SHP77 (cell line): ENCODE measurements around the gene MRPL14.

ENCODE experiments used
- DNase-seq, 2 experiments: peaks; one replicate each; lab custom pipeline; 2025; lab: John Stamatoyannopoulos, UW

MRPL14 gene

GRCh38 chr6:44078827-44079671, 48.2 kb downstream of the MRPL14 start:
- no peak for DNase-seq

DNA sequence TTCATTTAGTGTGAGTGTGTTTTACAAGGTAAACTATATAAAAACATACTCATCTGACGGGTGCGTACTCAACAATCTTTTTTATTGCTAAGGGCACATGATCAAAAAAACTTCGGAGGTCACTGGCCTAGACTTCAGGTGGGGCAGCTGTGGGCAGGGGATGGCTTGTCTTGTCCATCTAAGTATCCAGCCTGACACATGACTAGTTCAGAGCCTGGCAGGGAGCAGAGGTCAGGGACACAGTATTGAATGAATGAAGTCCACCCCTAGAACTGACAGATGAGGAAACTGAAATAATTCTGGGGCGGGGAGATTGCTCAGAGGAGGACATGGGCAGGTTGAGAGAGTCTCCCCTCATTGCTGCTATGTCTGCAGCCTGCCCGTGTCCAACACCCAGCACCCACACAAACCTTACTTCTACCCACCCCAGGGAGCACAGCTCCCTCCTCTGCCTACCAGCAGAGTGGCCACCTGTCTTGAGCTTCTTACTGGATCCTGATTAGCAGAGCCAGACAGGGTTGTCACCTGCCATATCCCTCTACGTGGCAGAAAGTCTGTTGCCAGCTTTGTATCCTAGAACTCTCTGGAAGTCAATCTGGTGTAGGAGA, 48.9 kb downstream of the MRPL14 start:
- DNase-seq = no peak

DNA sequence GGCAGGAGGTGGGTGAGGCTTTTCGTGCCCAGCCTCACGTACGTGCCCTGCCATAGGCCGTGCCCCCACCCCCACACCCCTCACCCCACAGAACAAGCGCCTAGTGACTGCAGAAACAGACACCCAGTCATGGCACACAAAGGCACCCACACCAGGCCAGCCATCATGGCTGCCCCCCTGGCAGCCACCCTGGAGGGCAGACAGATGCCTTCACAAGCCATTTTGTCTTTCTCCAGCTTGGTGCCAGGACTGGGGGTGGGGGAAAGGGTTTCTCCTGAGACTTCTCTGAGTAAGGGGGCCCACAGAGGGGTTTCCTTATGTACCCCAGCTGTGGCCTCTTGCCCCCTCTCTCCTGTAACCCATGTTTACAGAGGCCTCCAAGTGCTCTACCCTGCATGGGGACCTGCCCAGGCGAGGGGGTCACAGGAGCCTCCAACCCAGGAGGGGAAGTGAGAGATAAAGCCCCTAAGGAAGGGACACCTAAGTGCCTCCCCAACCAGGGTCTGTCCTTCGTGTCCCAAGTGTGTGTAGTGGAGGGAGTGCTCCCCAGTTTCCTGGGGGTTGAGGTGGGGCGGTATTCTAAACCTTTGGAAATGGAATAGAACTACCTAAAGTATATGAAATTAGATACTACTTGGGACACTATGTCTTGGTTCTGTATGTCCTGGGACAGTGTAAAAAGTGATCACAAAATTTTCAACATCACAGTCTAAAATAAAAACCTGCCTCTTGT, 49.9 kb downstream of the MRPL14 start:
- DNase-seq = no peak

- no peak for DNase-seq
Measured at GRCh38 chr6:44076356-44077213, 50.7 kb downstream of the MRPL14 start.

DNA sequence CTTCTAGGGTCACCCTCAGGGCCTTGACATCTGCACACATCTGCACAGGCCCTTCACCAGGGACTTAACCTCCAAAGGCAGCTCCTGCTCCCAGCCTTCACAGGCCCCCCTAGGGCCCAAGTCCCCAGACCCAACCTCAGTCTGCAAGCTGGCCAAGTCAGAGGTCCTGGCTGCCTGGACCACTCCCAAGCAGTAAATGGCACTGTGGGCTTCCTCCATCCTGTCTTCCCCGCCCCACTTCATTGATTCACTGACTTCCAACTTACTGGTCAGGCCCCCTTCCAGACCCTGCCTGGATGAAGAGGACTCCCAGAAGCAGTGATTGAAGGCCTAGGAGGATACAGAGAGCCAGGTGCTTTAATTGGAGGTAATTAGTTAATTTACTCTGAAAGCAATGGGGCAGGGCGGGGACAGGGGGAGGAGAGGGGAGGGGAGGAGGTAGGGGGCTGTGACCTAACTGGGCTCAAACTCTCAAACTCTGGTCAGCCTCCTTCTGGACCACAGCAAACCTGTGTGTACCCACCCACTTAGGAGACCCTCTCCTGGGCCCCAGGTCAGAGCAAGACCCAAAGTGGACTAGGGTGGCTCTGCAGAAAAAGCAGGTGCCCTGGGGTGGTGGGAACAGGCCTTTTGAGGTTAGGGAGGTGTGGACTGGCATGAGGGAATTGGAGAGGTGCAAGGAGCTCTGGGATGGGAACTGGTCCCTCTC, 51.5 kb downstream of the MRPL14 start:
- no peak for DNase-seq

- DNase-seq = no peak
Measured at GRCh38 chr6:44074813-44075646, 52.2 kb downstream of the MRPL14 start.

DNA sequence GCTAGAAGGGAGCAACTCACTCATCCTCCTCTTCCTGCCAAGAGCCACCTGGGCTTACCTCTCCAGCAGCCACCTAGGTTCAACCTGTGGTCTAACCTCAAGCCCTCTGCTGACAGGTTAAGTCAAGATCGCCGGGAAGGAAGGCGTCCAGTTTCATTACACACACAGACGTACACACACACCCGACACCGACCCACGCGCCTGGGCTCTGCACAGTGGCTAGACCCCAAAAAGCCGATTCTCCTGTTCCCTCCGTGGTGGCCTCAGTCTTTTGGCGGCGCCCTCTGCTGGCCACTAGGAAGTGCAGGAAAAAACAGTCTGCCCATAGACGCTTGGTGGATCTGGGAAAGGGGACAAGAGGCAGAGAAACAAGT, 52.8 kb downstream of the MRPL14 start:
- no peak for DNase-seq

DNA sequence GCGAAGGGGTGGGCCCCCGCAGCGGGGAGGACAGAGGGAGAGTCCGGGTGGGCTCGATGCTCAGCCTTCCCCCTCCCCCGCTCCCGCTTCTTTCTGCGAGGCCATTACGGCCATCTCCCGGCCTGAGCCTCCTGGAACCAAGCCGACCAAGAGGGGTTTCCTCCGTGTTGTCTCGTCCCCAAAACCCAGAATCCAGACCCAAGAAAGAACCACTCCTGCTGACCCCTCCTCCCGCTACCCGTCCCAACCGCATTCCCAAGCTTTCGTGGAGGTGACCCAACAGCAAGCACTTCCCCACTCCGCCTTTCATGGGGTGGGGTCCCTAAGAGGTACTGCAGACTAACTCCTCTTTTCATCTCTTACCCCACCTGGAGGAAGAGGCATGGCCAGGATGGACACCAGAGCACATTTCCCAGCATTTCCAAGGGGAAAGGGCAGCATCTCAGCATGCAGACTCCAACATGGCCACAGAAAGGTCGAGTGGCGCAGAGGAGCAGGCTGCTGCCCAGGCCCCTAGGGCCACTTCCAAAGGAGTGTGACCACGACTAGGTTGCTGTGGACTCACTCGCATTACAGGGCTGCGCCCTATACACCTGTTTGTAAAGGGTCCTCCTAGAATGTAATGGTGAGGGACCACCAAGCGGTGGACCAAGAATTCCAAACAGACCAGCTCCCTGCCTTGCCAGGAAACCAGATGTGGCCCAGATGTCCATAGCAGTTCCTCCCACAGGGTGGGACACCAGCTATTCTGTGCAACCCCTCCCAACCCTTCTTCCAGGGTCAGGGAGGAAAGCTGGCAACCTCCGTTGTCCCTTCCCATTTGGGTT, 53.4 kb downstream of the MRPL14 start:
- DNase-seq = no peak

DNA sequence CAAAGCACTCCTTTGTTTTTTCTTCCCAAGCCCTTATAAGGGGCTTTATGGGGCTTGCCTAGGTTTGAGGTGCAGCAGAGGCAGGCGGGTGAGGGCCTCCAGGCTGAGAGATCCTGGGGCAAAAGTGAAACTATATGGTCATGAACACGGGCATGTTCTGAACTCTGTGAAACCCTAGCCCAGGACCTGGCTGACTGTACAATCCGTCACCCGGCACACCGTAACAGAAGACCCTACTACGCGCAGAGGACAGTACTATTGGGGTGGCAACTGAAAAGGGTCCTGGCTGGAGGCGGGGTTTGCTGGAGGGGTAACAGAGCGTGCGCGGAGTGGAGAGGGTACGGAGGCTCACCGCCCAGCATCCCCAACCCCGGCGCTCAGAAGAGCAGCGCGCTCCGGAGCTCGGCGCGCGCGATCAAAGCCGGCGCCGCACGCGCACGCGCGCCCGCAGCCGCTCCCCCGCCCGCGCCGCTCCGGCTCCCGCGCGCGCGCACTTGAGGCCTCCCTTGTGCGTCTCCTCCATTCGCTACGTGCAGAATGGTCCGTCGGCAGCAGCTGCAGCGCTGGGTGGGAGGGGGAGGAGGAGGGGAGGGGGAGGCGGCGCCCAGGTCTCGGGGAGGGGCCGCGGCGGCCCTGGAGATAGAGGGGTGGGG, 54.2 kb downstream of the MRPL14 start:
- DNase-seq = no peak

DNA sequence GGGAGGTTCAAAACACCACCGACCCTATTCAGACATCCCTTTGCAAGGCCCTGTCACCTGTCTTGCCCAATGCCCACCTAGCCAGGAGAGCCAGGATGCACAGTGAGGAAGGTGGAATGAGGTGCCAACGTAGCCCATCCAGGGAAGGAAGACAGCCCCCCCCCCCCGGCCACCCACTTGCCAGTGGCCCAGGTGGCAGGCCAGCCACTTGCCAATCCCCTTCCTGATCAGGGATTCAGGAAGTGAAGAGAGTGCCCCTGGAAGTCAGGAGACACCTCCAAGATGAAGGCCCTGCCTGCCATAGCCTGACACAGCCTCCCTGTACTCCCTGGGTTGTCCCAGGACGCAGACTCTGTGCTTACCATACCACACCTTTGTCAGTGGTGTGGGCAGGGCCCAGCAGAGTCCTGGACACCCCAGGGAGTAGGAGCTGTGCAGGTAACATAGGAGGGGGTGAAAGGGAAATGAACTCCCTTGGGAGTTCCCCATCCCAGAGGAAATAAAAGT, 54.7 kb downstream of the MRPL14 start:
- DNase-seq = no peak

- no peak for DNase-seq
Measured at GRCh38 chr6:44071670-44072451, 55.4 kb downstream of the MRPL14 start.

DNA sequence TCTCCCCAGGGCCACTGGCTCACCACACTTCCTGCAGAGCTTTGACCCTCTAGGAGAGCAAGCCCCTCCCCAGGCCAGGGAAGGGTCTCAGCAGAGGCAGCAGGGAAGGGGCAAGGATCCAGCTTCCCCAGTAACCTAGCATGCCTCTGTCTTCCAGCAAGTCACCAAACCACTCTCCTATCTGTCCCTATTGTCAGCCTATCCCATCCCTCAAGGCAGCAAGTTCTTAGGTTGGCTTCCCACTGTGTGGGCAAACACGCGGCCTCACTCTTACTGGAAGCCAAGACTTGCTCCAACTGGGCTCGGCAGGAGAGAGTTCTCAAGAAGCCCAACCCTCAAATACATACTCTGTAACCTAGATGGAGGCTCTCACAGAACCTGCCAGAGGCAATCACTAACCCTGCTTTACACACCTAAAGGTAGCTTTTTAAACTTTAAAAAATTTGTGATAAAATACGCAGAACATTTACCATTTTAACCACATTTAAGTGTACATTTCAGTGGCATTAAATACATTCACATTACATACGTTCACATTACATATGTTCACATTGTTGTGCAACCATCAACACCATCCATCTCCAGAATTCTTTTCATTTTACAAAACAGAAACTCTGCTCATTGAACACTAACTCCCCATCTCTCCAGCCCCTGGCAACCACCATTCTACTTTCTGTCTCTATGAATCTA, 58.5 kb downstream of the MRPL14 start:
- DNase-seq = no peak

DNA sequence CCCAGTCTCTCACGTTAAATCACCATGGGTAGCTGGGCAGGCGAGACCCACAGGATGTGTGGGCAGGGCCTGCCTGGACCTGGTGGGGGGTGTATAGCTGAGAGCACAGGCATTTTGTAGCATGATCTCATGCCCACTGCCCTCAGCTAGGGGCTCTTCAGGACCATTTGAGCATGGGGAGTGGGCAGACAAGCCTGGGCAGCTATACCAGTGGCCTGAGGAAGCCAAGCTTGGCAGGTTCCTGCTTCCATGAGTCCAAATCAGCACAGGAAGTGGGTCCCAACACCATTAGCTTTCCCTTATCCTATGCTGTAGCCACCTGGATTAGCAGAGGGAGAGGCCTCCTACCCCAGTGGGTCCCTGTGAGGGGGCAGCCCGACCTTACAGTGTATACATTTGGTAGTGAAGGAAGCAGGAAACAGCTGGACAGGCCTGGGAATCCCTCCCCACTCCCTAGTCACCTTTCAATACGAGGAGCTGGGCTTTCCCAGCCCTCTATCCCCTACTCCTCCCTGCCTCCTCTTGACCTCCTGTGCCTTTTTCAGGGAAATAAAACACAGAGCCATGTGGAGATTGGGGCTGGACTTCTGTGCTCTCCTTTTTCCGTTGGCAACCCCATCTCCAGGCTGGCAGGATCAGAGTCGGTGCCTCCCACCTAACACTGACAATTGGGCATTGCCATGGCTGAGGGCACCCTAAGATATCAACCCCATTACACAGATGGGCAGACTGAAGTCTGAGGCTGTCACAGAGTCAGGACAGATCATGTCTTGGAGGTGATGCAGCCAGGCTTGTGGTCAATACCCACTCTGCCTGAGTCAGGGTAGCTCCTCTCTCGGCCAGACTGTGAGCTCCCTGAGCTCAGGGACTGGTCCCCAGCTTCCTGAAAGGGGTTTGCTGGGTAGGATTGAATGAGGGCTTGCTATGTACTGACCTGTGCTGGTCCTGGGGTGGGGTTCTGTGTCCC, 59.8 kb downstream of the MRPL14 start:
- DNase-seq = no peak

GRCh38 chr6:44066394-44067172, 60.7 kb downstream of the MRPL14 start:
- no peak for DNase-seq

- DNase-seq = no peak
Measured at GRCh38 chr6:44065443-44066140, 61.7 kb downstream of the MRPL14 start.
